Neural crest cell (in vitro differentiated cells): ENCODE data around the gene MRPS18A. TPM values are rescaled to one million over a fixed set of nuclear protein-coding genes. Genes with fewer than 3 reads are reported as not detected.

Experiments
- DNase-seq: peaks from one replicate; pipeline ENCODE4 v3.0.0; 2021; ENCODE audit warnings: low read depth, mixed read lengths, low spot score
- H3K27ac Mint-ChIP-seq: one replicate; pipeline ENCODE4 v1.8.0; 2021; ENCODE audit warnings: mild to moderate bottlenecking, mixed read lengths; ENCODE audit not compliant: unreplicated experiment
- H3K27me3 Mint-ChIP-seq: 2 replicates; pipeline ENCODE4 v1.8.0; 2021; ENCODE audit warnings: low read depth, mild to moderate bottlenecking, mixed read lengths
- H3K36me3 Mint-ChIP-seq: 2 replicates; pipeline ENCODE4 v1.8.0; 2021; ENCODE audit warnings: low read depth, mild to moderate bottlenecking, mixed read lengths
- H3K4me1 Mint-ChIP-seq: 2 replicates; pipeline ENCODE4 v1.8.0; 2021; ENCODE audit warnings: mixed read lengths
- H3K4me3 Mint-ChIP-seq: one replicate; pipeline ENCODE4 v1.8.0; 2021; ENCODE audit warnings: mild to moderate bottlenecking, mixed read lengths
- H3K9me3 Mint-ChIP-seq: 2 replicates; pipeline ENCODE4 v1.8.0; 2021; ENCODE audit warnings: mixed read lengths
- CTCF ChIP-seq: fragments of 200-600 bp; sonication (generic); conservative IDR thresholded peaks from 2 replicates; pipeline ENCODE4 v1.5.0; 2021; ENCODE audit warnings: antibody characterized with exemption, mild to moderate bottlenecking
- total RNA-seq: library from RNA; stranded (reverse); gene quantifications from 2 replicates; pipeline ENCODE4 v1.2.1, GENCODE V29; 2021

MRPS18A gene
- total RNA-seq, 1 donor from 2014 or later = 49.5 TPM

- H3K4me3 Mint-ChIP-seq = no peak overlapping the region
- H3K36me3 Mint-ChIP-seq = no peaks in the 10 kb centered on the region
- H3K27me3 Mint-ChIP-seq = peaks cover 3% of the 10 kb centered on the region
- DNase-seq = no peak
- H3K4me1 Mint-ChIP-seq = peaks cover 33% of the 10 kb centered on the region
- TF ChIP-seq CTCF = no peak
- H3K27ac Mint-ChIP-seq = no peak overlapping the region
- no peaks in the 10 kb centered on the region for H3K9me3 Mint-ChIP-seq
Measured at GRCh38 chr6:43710576-43710975, 23.0 kb upstream of the MRPS18A start.

GRCh38 chr6:43709654-43710303 lies 22.2 kb upstream of the MRPS18A start:
- Mint-ChIP-seq H3K36me3 (no peaks in the 10 kb centered on the region), H3K27me3 (peaks cover 3% of the 10 kb centered on the region), H3K4me1 (peaks cover 38% of the 10 kb centered on the region), H3K9me3 (no peaks in the 10 kb centered on the region), H3K27ac (no peak overlapping the region), H3K4me3 (no peak overlapping the region)
- no peak for TF ChIP-seq CTCF
- DNase-seq = no peak

GRCh38 chr6:43708860-43709653 lies 21.5 kb upstream of the MRPS18A start:
- Mint-ChIP-seq H3K4me1 (peaks cover 37% of the 10 kb centered on the region), H3K36me3 (no peaks in the 10 kb centered on the region), H3K9me3 (no peaks in the 10 kb centered on the region), H3K27me3 (no peaks in the 10 kb centered on the region), H3K27ac (no peak overlapping the region), H3K4me3 (no peak overlapping the region)
- no peak for TF ChIP-seq CTCF
- no peak for DNase-seq

- no peaks in the 10 kb centered on the region for H3K9me3 Mint-ChIP-seq
- no peak for TF ChIP-seq CTCF
- H3K27ac Mint-ChIP-seq = no peak overlapping the region
- DNase-seq = no peak
- no peaks in the 10 kb centered on the region for H3K27me3 Mint-ChIP-seq
- H3K4me3 Mint-ChIP-seq = no peak overlapping the region
- H3K36me3 Mint-ChIP-seq = no peaks in the 10 kb centered on the region
- H3K4me1 Mint-ChIP-seq = peaks cover 45% of the 10 kb centered on the region
Measured at GRCh38 chr6:43707767-43708166, 20.2 kb upstream of the MRPS18A start.

GRCh38 chr6:43707269-43707668 lies 19.7 kb upstream of the MRPS18A start:
- H3K9me3 Mint-ChIP-seq = no peaks in the 10 kb centered on the region
- H3K4me3 Mint-ChIP-seq = no peak overlapping the region
- DNase-seq = no peak
- no peaks in the 10 kb centered on the region for H3K27me3 Mint-ChIP-seq
- TF ChIP-seq CTCF = no peak
- peaks cover 50% of the 10 kb centered on the region for H3K4me1 Mint-ChIP-seq
- H3K36me3 Mint-ChIP-seq = no peaks in the 10 kb centered on the region
- no peak overlapping the region for H3K27ac Mint-ChIP-seq
